K562 (cell line): Measurements from ENCODE around the gene KCTD15. TPM values are rescaled to one million over a fixed set of nuclear protein-coding genes. Genes with fewer than 3 reads are reported as not detected.

ENCODE experiments used
- AFF4 ChIP-seq: sonication (generic); formaldehyde crosslinking; IDR thresholded peaks from 2 replicates; pipeline ENCODE4 v1.8.0; 2023; ENCODE audit warnings: mild to moderate bottlenecking, missing genetic modification reagents
- CREB3 ChIP-seq: fragments of 450-650 bp; conservative IDR thresholded peaks from 2 replicates; pipeline ENCODE4 v1.6.1; 2016; ENCODE audit warnings: missing genetic modification characterization, low read depth, mild to moderate bottlenecking, missing compliant biosample characterization, moderate library complexity
- ELF2 ChIP-seq: fragments of 250-450 bp; sonication (Bioruptor Pico); IDR thresholded peaks from 2 replicates; pipeline ENCODE4 v1.5.0; 2021; ENCODE audit warnings: mild to moderate bottlenecking
- HNRNPL ChIP-seq: fragments of 200-400 bp; formaldehyde crosslinking; IDR thresholded peaks from 2 replicates; pipeline ENCODE4 v1.6.1; 2017; ENCODE audit warnings: low read depth, mild to moderate bottlenecking, low read length
- JUND ChIP-seq, 2 experiments: IDR thresholded peaks; 2 replicates in 1 of 2; 3 replicates in 1 of 2; pipeline ENCODE4 v1.6.1; 2011; ENCODE audit warnings: borderline replicate concordance in 2 of 2, low read depth in 2 of 2, low read length in 2 of 2, improper control_type of control experiment in 1 of 2, missing biosample characterization in 1 of 2, missing genetic modification characterization in 1 of 2, missing genetic modification reagents in 1 of 2
- MAX ChIP-seq: sonication (generic); formaldehyde crosslinking; IDR thresholded peaks from 2 replicates; pipeline ENCODE4 v1.9.0; 2022; ENCODE audit warnings: mild to moderate bottlenecking, missing genetic modification reagents
- NR2F6 ChIP-seq: fragments of 450-650 bp; formaldehyde crosslinking; IDR thresholded peaks from 2 replicates; pipeline ENCODE4 v1.4.0; 2020; ENCODE audit warnings: mild to moderate bottlenecking
- STAT5B ChIP-seq: fragments of 250-450 bp; sonication (Bioruptor Pico); IDR thresholded peaks from 2 replicates; pipeline ENCODE4 v1.8.0; 2021; ENCODE audit warnings: mild to moderate bottlenecking, inconsistent platforms
- TGIF2 ChIP-seq: sonication (generic); formaldehyde crosslinking; IDR thresholded peaks from 2 replicates; pipeline ENCODE4 v1.8.1; 2022; ENCODE audit warnings: mild to moderate bottlenecking, missing genetic modification reagents, moderate library complexity
- THAP12 ChIP-seq: fragments of 250-450 bp; sonication (Bioruptor Pico); IDR thresholded peaks from 2 replicates; pipeline ENCODE4 v1.9.0; 2021; ENCODE audit warnings: mild to moderate bottlenecking, inconsistent platforms
- ZNF121 ChIP-seq: sonication (generic); formaldehyde crosslinking; conservative IDR thresholded peaks from 2 replicates; pipeline ENCODE4 v1.8.0; 2022; ENCODE audit warnings: missing genetic modification reagents
- ZNF740 ChIP-seq, 3 experiments: fragments of 200-800 bp in 1 of 3; sonication (Bioruptor generic) in 1 of 3; sonication (generic) in 1 of 3; formaldehyde crosslinking in 1 of 3; IDR thresholded peaks; 2 replicates each; pipeline versions ENCODE4 v1.6.1 to v1.8.0; 2016 to 2022; ENCODE audit warnings: mild to moderate bottlenecking in 2 of 3, missing compliant biosample characterization in 2 of 3, missing genetic modification characterization in 2 of 3, missing genetic modification reagents in 1 of 3
- polyA plus RNA-seq, 8 experiments: library from polyadenylated mRNA; depleted of rRNA in 4 of 8; stranded (reverse) in 5 of 8; unstranded in 3 of 8; fragments of >200 nt; fragmentation: Nextera tagmentation in 2 of 8; fragmentation: Illumina TruSeq in 1 of 8; extraction: Ambion mirVana in 2 of 8; extraction: Trizol in 1 of 8; gene quantifications; 2 replicates each; pipeline versions ENCODE4 v1.2.1 to v1.2.3, GENCODE V29; 2011 to 2014; ENCODE audit warnings: inconsistent platforms in 1 of 8, missing spikeins in 1 of 8
- total RNA-seq, 7 experiments: library from RNA; depleted of rRNA in 6 of 7; stranded (reverse); fragments of >200 nt in 6 of 7; fragmentation: Illumina TruSeq in 2 of 7; extraction: Trizol in 2 of 7; gene quantifications; 2 replicates each; pipeline versions ENCODE4 v1.2.1 to v1.2.3, GENCODE V29; 2011 to 2021; ENCODE audit warnings: low replicate concordance in 1 of 7

Gene KCTD15
- total and polyA plus RNA-seq, 9 of the 15 experiments (the other 6 are each of a cell fraction or from before 2014, with no cell fraction given), result 1.7 to 49.0 (median 11.8) TPM

- TF ChIP-seq AFF4 (0 out of 2 replicates have a peak, but pooled peaks have one; percentile 43), THAP12 (CRISPR knock-in tag) (0 out of 2 replicates have a peak, but pooled peaks have one; percentile 22), MAX (CRISPR knock-in tag) (no peak; the same call in none of the 2 replicates), NR2F6 (CRISPR knock-in tag) (no peak), ZNF121 (CRISPR knock-in tag) (no peak), JUND (IDR thresholded peaks at IDR 0.05; ENCODE audit: borderline replicate concordance, low read depth, low read length) (peak; percentile 54; the same call in 1 of the 2 replicates), JUND (tag; IDR thresholded peaks at IDR 0.05; ENCODE audit: borderline replicate concordance, low read depth, low read length) (no peak), HNRNPL (peak; percentile 25; the same call in 1 of the 2 replicates), CREB3 (no peak), TGIF2 (CRISPR knock-in tag) (no peak), STAT5B (CRISPR knock-in tag) (no peak), ELF2 (CRISPR knock-in tag) (no peak), ZNF740 (CRISPR knock-in tag; IDR thresholded peaks at IDR 0.05) (peak; percentile 83; the same call in 1 of the 2 replicates), ZNF740 (tag; IDR thresholded peaks at IDR 0.05) (peak in 1 of 2 experiments; percentile 85; a peak in 1 of 4 replicates)
These were observed 1.1 kb upstream of the KCTD15 start (continued) for GRCh38 chr19:33795370-33796163.
